ENCODE data around the gene KCNMA1. TPM values are rescaled to one million over a fixed set of nuclear protein-coding genes. Genes with fewer than 3 reads are reported as not detected.
A peak's percentile ranks its signal among the peaks of the same experiment; 100 is the strongest.

Gene KCNMA1
- total RNA-seq, 1 donor from 2014 or later: 2.2 TPM

DNA sequence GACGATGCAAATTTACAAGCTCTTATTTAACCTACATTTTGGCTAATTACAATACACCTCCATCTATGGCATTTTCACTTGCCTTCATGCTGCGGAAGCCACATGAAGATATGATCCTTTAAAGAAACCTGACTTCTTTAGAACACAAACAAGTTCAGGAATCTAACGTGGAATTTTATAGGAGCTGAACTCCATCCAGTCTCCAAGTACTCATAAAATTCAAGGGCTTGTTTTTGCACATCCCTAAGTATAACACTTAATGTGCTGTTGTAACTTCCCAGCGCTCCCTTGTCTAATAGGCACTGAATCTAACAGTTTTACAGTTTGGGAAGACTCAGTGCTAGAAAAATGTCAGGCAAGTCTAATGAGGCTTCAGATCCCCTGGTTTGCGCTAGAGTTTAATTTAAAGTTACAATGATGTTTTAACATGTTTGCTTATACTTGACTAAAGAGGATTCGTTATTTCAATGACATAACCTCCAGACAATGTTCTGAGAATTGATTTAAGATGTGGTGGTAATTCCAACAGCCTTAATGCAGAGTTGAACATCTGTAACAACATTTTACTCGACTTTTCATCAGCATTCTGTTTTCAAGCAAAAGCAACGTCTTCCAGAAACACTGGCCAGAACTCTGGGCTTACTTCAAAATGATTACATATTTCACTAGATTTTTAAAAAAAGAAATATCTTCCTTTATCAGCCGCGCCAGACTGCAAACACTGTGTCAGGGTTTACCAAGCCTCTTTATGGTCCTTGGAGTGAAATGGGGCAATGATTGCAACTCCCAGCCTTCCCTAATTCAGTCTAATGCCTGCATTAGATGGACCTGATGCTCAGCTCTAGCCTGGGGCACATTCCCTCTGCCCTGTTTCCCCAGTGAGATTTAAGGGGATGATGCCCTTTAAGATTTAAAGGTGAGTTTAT is 664.3 kb downstream of the KCNMA1 start:
- no peak for ATAC-seq
- DNase-seq (ENCODE audit: missing footprints): no peak
- intact Hi-C loops (cut with DNase I): no loop called here

GRCh38 chr10:76972541-76972940 is 665.1 kb downstream of the KCNMA1 start:
- ATAC-seq: no peak
- DNase-seq (ENCODE audit: missing footprints): no peak
- intact Hi-C loops (cut with DNase I): no loop called here

GRCh38 chr10:76971547-76972170 is 665.9 kb downstream of the KCNMA1 start:
- DNase-seq (ENCODE audit: missing footprints) (no peak), ATAC-seq (no peak)
- intact Hi-C loops (cut with DNase I): no loop called here

DNA sequence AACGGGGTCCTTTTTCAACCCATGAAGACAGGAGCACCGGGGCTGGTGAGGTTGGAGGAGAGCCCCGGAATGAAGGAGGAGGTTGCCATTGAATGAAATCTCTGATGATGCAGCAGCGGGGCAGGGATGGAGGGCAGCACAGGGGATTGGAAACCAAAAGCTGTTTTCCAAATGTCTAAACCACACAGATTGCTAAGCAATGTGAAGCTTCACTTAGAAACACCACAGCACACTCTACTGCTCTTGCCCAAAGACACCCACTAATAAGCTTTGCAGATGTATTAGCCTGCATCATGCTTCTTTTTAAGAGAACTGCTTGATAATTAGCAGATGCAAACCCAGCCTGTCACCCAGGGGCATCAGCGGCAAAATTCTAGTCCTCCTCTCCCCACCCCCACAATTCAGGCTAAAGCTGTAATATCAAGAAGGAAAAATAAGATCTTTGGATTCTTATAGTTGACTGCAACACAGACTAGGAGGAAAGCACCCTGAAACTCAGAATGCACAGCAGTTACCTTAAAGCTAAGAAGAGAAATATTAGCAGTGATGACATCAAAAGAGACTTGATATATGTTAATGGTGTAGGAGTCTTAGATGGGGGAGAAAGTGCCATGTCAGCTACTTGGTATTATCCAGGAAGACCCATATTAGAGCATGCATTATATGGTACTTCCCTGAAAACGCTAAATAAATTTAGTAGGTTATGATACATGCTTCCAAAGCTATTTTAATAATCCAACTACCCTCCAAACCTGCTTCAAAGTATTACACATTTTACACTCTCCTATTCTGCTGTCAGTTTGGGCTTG is 666.7 kb downstream of the KCNMA1 start:
- DNase-seq (ENCODE audit: missing footprints) (no peak), ATAC-seq (no peak)
- intact Hi-C loops (cut with DNase I): no loop called here

DNA sequence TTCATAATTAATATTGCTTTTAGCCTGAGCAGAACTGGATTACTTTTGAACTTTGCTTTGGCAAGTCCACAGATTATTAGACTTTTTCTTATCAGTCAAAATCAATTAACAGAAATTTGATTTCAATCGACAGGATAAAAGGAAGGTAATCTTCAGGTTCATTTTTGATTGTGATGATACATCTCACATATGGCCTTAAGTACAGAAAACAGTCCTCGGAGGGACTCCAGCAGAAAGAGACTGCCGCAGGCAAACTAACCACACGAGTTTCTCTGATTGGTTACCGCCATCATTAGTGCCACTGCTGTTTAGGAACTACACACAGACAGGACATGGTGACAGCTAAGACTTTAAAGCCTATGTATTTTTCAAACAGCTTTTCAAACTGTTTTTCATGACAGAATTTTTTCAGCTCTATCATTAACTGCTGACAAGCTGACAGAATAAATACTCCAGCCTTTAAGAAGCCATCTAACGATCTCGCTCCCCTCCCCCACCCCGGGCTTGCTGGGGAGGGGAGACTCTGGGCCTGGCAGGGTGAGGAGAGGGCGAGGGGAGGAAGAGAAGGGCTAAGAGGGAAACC is 668.2 kb downstream of the KCNMA1 start:
- intact Hi-C loops (cut with DNase I): no loop called here
- ATAC-seq: no peak
- no peak for DNase-seq (ENCODE audit: missing footprints)

DNA sequence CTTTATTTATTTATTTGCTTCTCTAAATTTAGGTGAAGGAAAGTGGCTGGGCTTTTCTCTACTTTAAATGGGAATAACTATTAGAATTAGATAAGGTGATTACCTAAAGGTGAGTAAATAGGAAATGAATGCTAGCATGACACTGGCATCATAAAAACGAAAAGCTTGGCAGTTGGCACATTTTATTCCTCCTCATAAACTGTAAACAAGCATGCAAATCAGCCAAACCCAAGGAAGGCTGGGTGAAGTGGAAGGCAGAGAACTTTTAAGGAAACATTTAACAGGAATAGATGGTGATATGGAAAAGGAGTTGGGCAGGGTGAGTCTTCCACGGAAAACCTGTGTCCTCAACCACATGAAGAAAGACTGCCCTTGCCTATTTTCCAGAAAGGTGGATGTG is 669.1 kb downstream of the KCNMA1 start:
- intact Hi-C loops (cut with DNase I): no loop called here
- ATAC-seq (no peak), DNase-seq (ENCODE audit: missing footprints) (no peak)

DNA sequence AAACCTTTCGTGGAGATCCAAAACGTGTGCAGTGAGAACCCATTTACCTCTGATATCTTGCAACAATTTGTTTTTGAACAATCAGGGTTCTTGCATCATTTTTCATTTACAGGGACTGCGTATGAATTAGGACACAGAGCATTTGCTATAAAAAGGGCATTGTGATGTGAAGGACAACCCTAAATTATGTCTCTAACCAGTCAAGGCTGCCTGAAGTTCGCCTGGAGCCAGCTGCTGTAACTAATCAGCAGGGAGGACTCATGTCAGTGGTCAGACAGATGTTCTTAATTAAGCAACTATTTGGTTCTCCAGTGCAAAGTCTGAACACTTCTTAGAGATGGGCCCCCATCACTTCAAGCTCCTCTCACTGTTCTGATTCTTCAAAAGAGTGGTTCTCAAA is 674.8 kb downstream of the KCNMA1 start:
- intact Hi-C loops (cut with DNase I): no loop called here
- ATAC-seq: no peak
- DNase-seq (ENCODE audit: missing footprints): no peak

- ATAC-seq (no peak), DNase-seq (ENCODE audit: missing footprints) (no peak)
- intact Hi-C loops (cut with DNase I): no loop called here
Observed at GRCh38 chr10:76961841-76962240, 675.8 kb downstream of the KCNMA1 start.

GRCh38 chr10:76959111-76959510 is 678.5 kb downstream of the KCNMA1 start:
- no peak for ATAC-seq
- no peak for DNase-seq (ENCODE audit: missing footprints)
- intact Hi-C loops (cut with DNase I): no loop called here

DNA sequence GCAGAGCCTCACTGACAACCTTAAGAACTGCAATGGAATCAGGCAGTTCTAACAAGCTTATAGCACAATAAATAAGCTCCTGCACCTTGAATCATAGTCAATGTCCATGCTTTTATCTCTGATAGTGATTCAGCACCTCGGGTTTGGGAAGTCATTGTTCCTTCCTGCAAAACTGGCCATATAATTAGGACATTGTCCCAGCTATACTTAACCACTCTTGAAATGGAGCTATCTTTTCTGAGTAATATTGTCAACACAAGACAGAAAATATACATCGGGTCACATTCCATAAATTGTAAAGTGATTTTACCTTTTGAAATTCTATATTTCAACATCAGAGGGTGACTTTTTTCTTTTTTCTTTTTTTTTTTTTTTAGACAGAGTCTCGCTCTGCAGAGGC is 682.8 kb downstream of the KCNMA1 start:
- ATAC-seq: no peak
- intact Hi-C loops (cut with DNase I): no loop called here
- no peak for DNase-seq (ENCODE audit: missing footprints)

DNA sequence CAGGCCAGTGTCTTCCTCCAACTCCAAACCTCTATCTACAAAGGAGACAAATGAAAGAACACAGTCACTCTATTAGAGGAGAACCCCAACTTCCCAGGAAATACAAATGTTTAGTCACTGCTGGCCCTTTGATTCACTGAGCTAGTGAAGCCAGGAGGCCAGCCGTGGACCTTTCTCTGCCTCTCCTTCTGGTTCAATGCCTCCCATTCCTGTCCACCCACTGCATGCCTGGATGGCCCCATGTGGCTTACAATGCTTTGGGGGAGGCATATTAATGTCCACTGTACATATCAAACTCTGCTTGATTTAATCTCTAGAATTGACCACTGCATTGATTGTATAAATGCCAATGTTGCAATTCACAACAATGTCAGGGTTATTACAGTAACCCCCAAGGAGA is 687.3 kb downstream of the KCNMA1 start:
- DNase-seq (ENCODE audit: missing footprints) (no peak), ATAC-seq (no peak)
- intact Hi-C loops (cut with DNase I): no loop called here

- ATAC-seq (peak; percentile 78), DNase-seq (ENCODE audit: missing footprints) (no peak)
- intact Hi-C loops (cut with DNase I): no loop called here
Observed at GRCh38 chr10:76946270-76946669, 691.3 kb downstream of the KCNMA1 start.

DNA sequence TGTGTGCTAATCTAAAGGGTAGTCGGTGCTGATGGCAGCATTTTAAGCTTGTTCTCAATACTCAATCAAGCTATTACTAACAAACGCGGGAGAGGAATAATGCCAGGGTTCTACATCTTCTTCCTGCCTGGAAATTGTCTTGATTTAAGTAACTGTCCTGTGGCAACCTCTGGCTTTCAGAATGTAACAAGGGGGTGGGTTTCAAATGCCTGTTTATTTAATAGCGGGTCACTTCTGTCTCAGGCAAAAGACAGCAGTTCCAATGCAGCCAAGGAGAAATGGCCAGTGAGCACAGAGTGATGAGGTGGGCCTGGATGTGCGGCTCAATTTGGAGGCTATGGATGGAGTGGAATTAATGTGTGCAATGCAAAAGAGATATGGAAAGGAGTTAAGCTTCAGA is 692.4 kb downstream of the KCNMA1 start:
- ATAC-seq: no peak
- intact Hi-C loops (cut with DNase I): no loop called here

DNA sequence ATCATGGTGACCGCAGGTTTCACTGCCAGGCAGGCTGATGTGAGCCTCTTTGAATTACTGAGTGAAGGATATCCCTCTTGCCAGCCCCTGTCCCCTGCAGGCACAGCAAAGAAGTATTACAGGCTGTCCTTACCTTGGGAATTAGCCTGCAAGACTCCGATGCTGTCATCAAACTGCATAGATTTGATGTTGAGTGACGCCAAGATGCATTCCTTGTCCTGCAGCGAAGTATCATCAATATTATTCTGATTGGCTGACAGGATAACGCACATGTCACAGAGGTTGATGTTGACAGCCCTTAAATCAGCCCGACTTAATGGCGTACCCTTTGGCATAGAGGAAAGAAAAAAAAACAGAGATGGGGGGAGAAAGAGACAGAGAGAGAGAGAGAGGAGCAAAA is 693.0 kb downstream of the KCNMA1 start:
- DNase-seq (ENCODE audit: missing footprints) (no peak), ATAC-seq (no peak)
- intact Hi-C loops (cut with DNase I): no loop called here

More for the DNA sequence above, 692.4 kb downstream of the KCNMA1 start:
- no peak for DNase-seq (ENCODE audit: missing footprints)

GRCh38 chr10:76942628-76943416 is 694.8 kb downstream of the KCNMA1 start:
- DNase-seq (ENCODE audit: missing footprints) (no peak), ATAC-seq (no peak)
- intact Hi-C loops (cut with DNase I): no loop called here

GRCh38 chr10:76939933-76940468 is 697.6 kb downstream of the KCNMA1 start:
- DNase-seq (ENCODE audit: missing footprints) (no peak), ATAC-seq (no peak)

GRCh38 chr10:76937181-76937600 is 700.4 kb downstream of the KCNMA1 start:
- DNase-seq (ENCODE audit: missing footprints): no peak
- intact Hi-C loops (cut with DNase I): no loop called here
- ATAC-seq: no peak

More at GRCh38 chr10:76939933-76940468, 697.6 kb downstream of the KCNMA1 start:
- intact Hi-C loops (cut with DNase I): no loop called here

- intact Hi-C loops (cut with DNase I): no loop called here
- ATAC-seq (no peak), DNase-seq (ENCODE audit: missing footprints) (no peak)
Observed at GRCh38 chr10:76935941-76936613, 701.5 kb downstream of the KCNMA1 start.

All from Right ventricle myocardium inferior (tissue), 1 donor.